ENCODE results near the gene DMRTB1. TPM values are rescaled to one million over a fixed set of nuclear protein-coding genes. Genes with fewer than 3 reads are reported as not detected.

Gene DMRTB1
- total RNA-seq, 1 experiment from 2014 or later = not detected

DNA sequence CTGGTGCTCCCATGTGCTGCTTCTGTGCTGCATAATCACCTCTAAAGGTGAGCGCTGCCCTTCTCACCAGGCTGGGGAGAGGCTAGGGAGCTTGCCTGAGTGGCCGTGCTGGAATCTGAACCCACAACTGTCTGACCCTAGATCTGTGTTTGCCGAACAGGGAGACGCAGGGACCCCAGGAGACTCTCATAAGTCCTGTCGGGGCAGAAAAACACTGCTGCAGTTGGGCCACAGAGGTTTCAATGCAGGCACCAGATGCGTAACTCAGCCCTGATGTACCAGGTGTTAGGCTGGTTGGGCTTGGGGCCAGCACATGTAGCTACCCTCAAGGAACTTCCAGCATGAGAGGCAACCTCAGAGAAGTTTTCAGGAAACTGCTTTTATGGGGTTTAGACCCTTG lies 49.5 kb upstream of the DMRTB1 start (continued):
- TF ChIP-seq, protein P1, sequence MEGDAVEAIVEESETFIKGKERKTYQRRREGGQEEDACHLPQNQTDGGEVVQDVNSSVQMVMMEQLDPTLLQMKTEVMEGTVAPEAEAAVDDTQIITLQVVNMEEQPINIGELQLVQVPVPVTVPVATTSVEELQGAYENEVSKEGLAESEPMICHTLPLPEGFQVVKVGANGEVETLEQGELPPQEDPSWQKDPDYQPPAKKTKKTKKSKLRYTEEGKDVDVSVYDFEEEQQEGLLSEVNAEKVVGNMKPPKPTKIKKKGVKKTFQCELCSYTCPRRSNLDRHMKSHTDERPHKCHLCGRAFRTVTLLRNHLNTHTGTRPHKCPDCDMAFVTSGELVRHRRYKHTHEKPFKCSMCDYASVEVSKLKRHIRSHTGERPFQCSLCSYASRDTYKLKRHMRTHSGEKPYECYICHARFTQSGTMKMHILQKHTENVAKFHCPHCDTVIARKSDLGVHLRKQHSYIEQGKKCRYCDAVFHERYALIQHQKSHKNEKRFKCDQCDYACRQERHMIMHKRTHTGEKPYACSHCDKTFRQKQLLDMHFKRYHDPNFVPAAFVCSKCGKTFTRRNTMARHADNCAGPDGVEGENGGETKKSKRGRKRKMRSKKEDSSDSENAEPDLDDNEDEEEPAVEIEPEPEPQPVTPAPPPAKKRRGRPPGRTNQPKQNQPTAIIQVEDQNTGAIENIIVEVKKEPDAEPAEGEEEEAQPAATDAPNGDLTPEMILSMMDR (IDR thresholded peaks at IDR 0.05 in 2 of 3, conservative IDR thresholded peaks at IDR 0.05 in 1 of 3; ENCODE audit: borderline replicate concordance in 1 of 3, insufficient read depth in 1 of 3, low read depth in 2 of 3, low read length in 2 of 3) = no peak
- TF ChIP-seq YY1 (IDR thresholded peaks at IDR 0.05; ENCODE audit: extremely low read depth, insufficient replicate concordance, low read depth, low read length) (no peak), POLR2A (IDR thresholded peaks at IDR 0.05; ENCODE audit: borderline replicate concordance, extremely low read depth, insufficient read depth, insufficient read length) (no peak)
- TF ChIP-seq, protein P2, sequence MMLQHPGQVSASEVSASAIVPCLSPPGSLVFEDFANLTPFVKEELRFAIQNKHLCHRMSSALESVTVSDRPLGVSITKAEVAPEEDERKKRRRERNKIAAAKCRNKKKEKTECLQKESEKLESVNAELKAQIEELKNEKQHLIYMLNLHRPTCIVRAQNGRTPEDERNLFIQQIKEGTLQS (IDR thresholded peaks at IDR 0.05) = no peak

DNA sequence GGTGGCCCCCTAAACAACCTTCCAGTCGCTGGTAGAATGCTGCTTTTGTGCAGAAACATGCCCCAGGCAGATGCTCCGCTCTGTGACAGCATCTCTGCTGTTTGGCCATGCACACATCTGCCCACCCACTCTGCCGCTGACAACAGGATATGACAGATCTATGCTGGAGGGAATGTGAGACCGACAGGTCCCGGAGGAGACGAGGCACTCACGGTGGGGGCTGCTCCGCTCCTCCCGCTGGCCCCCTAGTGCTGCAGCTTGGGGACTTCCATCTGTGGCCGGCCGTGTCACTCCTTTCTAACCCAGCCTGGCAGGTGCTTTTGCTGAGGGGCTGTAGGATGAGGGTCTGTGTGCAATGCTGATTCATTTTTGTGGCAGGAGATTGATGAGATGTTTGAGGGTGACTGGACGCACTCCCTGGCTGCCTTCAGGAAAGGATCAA lies 49.1 kb upstream of the DMRTB1 start:
- CTCF ChIA-PET = interaction anchor here (2.4 kb wide), 1 partner anchor 17 kb away, joined by 8 read pairs; no protein-coding TSS in a partner anchor
- DNase-seq (ENCODE audit: low read depth, low spot score) (no peak), ATAC-seq (no peak)
- peaks cover 33 to 58% of the 10 kb centered on the region in 2 experiments for H3K4me1 ChIP-seq (ENCODE audit: control insufficient read depth in 1 of 2, insufficient read depth in 2 of 2, low read length in 2 of 2)
- intact Hi-C loops (cut with micrococcal nuclease) = no loop called here
- no peaks in the 10 kb centered on the region for H3K9me3 ChIP-seq (ENCODE audit: control insufficient read depth in 1 of 2, insufficient read depth in 1 of 2, low read depth in 1 of 2, low read length in 2 of 2)
- no peaks in the 10 kb centered on the region for H3K36me3 ChIP-seq (ENCODE audit: control insufficient read depth in 1 of 2, insufficient read depth in 2 of 2, low read length in 2 of 2)
- no peak overlapping the region for H2AFZ ChIP-seq (ENCODE audit: low read depth, low read length, poor library complexity, severe bottlenecking)
- no peak overlapping the region for H3K27ac ChIP-seq (ENCODE audit: low read depth, low read length)
- H3K27me3 ChIP-seq (ENCODE audit: insufficient read depth, low read length) = no peaks in the 10 kb centered on the region
- TF ChIP-seq POLR2A (IDR thresholded peaks at IDR 0.05; ENCODE audit: borderline replicate concordance, extremely low read depth, insufficient read depth, insufficient read length) = no peak
- TF ChIP-seq YY1 (IDR thresholded peaks at IDR 0.05; ENCODE audit: extremely low read depth, insufficient replicate concordance, low read depth, low read length) = no peak
- no peak for TF ChIP-seq SIN3A (IDR thresholded peaks at IDR 0.05; ENCODE audit: low read depth)
- no peak for TF ChIP-seq EGR1 (IDR thresholded peaks at IDR 0.05; ENCODE audit: low read depth)
- TF ChIP-seq, protein P3, sequence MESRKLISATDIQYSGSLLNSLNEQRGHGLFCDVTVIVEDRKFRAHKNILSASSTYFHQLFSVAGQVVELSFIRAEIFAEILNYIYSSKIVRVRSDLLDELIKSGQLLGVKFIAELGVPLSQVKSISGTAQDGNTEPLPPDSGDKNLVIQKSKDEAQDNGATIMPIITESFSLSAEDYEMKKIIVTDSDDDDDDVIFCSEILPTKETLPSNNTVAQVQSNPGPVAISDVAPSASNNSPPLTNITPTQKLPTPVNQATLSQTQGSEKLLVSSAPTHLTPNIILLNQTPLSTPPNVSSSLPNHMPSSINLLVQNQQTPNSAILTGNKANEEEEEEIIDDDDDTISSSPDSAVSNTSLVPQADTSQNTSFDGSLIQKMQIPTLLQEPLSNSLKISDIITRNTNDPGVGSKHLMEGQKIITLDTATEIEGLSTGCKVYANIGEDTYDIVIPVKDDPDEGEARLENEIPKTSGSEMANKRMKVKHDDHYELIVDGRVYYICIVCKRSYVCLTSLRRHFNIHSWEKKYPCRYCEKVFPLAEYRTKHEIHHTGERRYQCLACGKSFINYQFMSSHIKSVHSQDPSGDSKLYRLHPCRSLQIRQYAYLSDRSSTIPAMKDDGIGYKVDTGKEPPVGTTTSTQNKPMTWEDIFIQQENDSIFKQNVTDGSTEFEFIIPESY (IDR thresholded peaks at IDR 0.05; ENCODE audit: extremely low read depth, insufficient replicate concordance, low read length) = no peak
- no peak for TF ChIP-seq SRF (IDR thresholded peaks at IDR 0.05; ENCODE audit: low read depth)
- TF ChIP-seq ZNF274 (IDR thresholded peaks at IDR 0.05; ENCODE audit: low read depth, low read length) = no peak
- TF ChIP-seq, protein P4, sequence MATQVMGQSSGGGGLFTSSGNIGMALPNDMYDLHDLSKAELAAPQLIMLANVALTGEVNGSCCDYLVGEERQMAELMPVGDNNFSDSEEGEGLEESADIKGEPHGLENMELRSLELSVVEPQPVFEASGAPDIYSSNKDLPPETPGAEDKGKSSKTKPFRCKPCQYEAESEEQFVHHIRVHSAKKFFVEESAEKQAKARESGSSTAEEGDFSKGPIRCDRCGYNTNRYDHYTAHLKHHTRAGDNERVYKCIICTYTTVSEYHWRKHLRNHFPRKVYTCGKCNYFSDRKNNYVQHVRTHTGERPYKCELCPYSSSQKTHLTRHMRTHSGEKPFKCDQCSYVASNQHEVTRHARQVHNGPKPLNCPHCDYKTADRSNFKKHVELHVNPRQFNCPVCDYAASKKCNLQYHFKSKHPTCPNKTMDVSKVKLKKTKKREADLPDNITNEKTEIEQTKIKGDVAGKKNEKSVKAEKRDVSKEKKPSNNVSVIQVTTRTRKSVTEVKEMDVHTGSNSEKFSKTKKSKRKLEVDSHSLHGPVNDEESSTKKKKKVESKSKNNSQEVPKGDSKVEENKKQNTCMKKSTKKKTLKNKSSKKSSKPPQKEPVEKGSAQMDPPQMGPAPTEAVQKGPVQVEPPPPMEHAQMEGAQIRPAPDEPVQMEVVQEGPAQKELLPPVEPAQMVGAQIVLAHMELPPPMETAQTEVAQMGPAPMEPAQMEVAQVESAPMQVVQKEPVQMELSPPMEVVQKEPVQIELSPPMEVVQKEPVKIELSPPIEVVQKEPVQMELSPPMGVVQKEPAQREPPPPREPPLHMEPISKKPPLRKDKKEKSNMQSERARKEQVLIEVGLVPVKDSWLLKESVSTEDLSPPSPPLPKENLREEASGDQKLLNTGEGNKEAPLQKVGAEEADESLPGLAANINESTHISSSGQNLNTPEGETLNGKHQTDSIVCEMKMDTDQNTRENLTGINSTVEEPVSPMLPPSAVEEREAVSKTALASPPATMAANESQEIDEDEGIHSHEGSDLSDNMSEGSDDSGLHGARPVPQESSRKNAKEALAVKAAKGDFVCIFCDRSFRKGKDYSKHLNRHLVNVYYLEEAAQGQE (IDR thresholded peaks at IDR 0.05; ENCODE audit: low read depth) = no peak
- no peak for TF ChIP-seq SP1 (IDR thresholded peaks at IDR 0.05; ENCODE audit: low read depth)
- no peak for TF ChIP-seq FOSL1 (IDR thresholded peaks at IDR 0.05; ENCODE audit: low read depth)
- TF ChIP-seq JUND (IDR thresholded peaks at IDR 0.05) = no peak
- no peak for TF ChIP-seq ZFX (IDR thresholded peaks at IDR 0.05)
- TF ChIP-seq, protein P5, sequence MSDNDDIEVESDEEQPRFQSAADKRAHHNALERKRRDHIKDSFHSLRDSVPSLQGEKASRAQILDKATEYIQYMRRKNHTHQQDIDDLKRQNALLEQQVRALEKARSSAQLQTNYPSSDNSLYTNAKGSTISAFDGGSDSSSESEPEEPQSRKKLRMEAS (IDR thresholded peaks at IDR 0.05) = no peak
- no peak for TF ChIP-seq EZH2phosphoT487 (IDR thresholded peaks at IDR 0.05; ENCODE audit: borderline replicate concordance)
- no peak overlapping the region for H3K4me3 ChIP-seq (replicated peaks in 1 of 2; ENCODE audit: low read depth in 1 of 2, low read length in 2 of 2)
- no peak overlapping the region for H3K9ac ChIP-seq (ENCODE audit: low read length)
- POLR2A ChIA-PET = no interaction called here
- RAD21 ChIA-PET (ENCODE audit: low non-redundant PET in 1 of 2, low total read pairs in 2 of 2, uncharacterized antibody in 2 of 2, unreplicated experiment in 2 of 2) = no interaction called here
- no peaks in the 10 kb centered on the region for H3K79me2 ChIP-seq (ENCODE audit: insufficient read depth, low read length)
- H3K9me2 ChIP-seq (ENCODE audit: insufficient read depth) = no peaks in the 10 kb centered on the region
- H3K4me2 ChIP-seq (ENCODE audit: low read length) = no peak overlapping the region
- no TSS peak for BruUV-seq (replicated peaks)
- H4K20me1 ChIP-seq (ENCODE audit: insufficient read depth) = no peaks in the 10 kb centered on the region
